AG08396 (cell line): Measurements from ENCODE around the gene TMEM259.

Experiments used
- DNase-seq: peaks from one replicate; pipeline ENCODE4 v3.0.0; 2012; ENCODE audit warnings: low spot score, mixed read lengths

TMEM259 gene

GRCh38 chr19:986083-986482 lies 34.8 kb downstream of the TMEM259 start:
- DNase-seq: no peak

DNA sequence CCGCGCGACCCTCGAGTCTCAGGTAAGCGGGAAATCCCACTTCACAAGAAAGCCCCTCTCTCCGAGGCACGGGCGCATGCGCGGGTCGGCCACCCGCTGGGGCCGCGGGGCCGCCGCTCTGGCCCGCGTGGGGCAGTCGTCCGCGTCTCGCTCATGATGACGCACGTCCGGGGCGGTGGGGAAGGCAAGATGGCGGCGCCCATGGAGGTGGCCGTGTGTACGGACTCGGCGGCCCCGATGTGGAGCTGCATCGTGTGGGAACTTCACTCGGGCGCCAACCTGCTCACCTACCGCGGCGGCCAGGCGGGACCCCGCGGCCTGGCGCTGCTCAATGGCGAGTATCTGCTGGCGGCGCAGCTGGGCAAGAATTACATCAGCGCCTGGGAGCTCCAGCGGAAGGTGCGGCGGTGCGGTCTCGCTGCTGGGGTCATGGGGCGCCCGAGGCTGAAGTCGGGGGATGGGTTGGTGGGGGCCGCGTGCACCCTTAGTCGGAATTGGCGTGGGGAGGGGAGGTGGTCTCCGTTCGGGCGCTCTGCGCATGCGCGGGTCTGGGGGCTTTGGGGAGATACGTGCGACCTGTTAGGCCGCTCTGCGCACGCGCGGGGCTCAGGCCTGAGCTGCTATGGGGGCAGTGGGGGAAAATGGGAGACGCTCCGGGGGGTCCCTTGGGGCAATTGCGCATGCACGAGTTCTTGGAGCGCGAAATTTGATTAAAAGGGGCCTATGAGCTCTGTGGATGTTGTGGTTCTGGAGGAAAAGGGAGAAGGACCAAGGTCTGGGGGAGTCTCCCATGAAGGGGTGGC lies 36.6 kb downstream of the TMEM259 start, which contains the start of gene WDR18:
WDR18 (plus strand) TSS at position 181 of the 803 bp plus-strand sequence; CDS start at position 190, 9 bp downstream.
- DNase-seq: peak; percentile 100

- peak; percentile 95 for DNase-seq
Observed at GRCh38 chr19:982567-983170, 38.3 kb downstream of the TMEM259 start.

GRCh38 chr19:980133-980998 lies 40.6 kb downstream of the TMEM259 start:
- DNase-seq: no peak

GRCh38 chr19:979318-979741 lies 41.6 kb downstream of the TMEM259 start:
- no peak for DNase-seq

- DNase-seq: no peak
Observed at GRCh38 chr19:977058-977464, 43.9 kb downstream of the TMEM259 start.

DNA sequence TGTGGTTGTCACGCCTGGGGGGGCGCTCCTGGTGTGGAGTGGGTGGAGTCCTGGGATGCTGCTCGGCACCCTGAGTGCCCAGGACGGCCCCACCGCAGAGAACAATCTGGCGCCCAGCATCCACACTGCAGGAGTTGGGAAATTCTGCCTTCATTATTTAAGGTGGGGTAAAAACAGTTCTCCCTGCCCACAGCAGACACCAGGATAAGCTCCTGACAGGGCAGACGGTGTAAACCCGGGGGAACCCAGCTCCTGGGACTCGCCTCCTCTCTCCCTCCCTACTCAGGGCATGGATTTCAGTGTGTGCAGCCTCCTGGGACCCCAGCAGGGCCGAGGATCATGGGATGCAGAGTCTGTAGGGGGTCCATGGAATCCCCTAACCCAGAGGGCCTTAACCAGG lies 44.4 kb downstream of the TMEM259 start:
- no peak for DNase-seq

GRCh38 chr19:974564-975257 lies 46.2 kb downstream of the TMEM259 start:
- DNase-seq: no peak

- no peak for DNase-seq
Observed at GRCh38 chr19:973726-974563, 47.0 kb downstream of the TMEM259 start.

GRCh38 chr19:972281-972680 lies 48.6 kb downstream of the TMEM259 start:
- no peak for DNase-seq

DNA sequence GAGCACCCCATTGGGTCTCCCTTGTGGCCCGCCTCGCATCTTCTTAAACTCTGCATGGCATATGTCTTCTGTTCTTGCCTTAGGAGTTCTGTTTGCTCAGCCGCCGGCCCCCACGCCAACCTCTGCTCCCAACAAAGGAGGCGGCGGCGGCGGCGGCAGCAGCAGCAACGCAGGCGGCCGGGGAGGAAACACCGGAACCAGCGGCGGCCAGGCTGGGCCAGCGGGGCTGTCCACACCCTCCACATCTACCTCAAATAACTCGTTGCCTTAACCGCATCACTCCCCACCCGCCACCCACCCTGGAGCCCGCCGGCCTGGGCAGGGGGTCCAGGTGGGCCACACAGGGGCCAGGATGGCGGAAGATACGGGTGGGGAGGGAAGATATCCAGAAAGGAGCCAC lies 49.1 kb downstream of the TMEM259 start:
- DNase-seq: no peak

DNA sequence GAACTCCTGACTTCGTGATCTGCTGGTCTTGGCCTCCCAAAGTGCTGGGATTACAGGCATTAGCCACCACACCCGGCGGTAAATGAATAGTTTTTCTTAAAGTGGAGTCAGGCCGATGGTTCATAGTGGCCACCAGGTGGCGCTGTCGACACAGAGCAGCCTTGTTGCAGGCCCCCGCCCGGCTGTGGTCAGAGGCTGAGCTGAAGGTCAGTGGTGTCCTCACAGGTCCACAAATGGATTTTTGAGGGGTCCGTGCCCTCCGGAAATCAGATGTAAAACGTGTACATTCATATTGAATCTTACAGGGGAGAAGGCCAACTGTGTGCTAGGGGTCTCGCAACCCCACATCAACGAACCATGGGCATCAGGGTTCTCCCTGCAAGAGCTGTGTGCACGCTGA lies 50.2 kb downstream of the TMEM259 start:
- no peak for DNase-seq

- DNase-seq: no peak
Observed at GRCh38 chr19:966485-967088, 54.3 kb downstream of the TMEM259 start.

DNA sequence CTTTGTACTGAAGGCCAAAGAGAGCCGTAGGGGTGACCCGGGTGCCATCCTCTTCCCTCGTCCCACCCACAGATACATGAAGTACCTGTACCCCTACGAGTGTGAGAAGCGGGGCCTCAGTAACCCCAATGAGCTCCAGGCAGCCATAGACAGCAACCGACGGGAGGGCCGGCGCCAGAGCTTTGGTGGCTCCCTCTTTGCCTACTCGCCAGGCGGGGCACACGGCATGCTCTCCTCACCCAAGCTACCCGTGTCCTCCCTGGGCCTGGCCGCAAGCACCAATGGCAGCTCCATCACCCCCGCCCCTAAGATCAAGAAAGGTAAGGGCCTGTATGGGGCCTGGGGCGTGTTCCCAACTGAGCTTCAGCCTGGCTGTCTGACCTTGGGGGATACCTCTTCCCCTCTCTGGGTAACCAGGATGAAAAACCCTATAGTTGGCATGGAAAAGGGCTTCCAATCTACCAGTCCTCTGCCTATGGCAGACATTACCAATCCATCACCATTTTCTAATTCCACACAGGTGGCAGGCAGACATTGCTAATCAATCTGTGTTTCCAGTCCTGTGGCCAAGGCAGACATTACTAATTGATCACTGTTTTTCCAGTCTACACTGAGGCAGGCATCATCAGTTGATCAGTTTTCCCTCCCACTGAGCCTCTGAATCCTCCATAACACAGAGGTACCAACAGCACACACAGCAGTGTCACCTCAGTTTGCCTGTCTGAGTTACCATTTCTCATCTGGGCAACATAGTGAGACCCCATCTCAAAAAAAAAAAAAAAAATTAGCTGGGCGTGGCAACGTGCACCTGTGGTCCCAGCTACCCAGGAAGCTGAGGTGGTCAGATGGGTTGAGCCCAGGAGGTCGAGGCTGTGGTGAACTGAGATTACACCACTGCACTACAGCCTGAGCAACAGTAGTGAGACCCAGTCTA lies 55.9 kb downstream of the TMEM259 start:
- DNase-seq: no peak

DNA sequence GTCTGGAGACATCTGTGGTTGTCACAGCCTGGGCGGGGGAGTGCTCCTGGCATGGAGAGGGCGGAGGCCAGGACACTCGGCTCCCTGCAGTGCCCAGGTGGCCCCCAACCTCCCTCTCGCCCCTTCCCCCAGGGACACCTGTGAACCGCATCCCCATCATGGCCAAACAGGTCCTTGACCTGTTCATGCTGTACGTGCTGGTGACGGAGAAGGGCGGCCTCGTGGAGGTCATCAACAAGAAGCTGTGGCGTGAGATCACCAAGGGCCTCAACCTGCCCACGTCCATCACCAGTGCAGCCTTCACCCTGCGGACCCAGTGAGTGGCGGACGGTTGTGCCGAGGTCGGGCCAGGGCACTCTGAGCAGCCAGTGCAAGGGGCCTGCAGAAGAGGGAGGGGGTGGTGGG lies 56.8 kb downstream of the TMEM259 start:
- no peak for DNase-seq

DNA sequence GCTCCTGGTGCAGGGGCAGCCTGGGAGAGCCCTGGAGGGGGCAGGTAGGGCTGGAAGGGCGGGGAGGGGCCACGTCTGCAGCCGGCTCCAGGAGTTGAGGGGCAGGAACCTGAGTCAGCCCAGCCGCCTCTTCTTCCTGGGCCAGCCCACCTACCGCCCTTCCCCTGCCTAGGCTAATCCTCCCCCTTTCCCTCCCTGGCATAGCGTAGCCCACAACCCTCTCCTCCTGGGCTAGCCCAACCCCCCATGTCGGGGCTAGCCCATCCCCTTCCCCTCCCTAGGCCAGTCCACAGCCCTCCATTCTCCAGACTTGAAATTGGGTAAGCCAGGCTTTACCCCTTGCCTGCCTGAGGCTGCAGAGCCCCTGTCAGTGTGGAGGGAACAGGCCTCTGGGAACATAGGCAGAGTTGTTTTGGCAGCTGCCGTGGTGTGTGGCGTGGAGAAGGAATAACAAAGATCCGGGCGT lies 57.4 kb downstream of the TMEM259 start:
- no peak for DNase-seq

DNA sequence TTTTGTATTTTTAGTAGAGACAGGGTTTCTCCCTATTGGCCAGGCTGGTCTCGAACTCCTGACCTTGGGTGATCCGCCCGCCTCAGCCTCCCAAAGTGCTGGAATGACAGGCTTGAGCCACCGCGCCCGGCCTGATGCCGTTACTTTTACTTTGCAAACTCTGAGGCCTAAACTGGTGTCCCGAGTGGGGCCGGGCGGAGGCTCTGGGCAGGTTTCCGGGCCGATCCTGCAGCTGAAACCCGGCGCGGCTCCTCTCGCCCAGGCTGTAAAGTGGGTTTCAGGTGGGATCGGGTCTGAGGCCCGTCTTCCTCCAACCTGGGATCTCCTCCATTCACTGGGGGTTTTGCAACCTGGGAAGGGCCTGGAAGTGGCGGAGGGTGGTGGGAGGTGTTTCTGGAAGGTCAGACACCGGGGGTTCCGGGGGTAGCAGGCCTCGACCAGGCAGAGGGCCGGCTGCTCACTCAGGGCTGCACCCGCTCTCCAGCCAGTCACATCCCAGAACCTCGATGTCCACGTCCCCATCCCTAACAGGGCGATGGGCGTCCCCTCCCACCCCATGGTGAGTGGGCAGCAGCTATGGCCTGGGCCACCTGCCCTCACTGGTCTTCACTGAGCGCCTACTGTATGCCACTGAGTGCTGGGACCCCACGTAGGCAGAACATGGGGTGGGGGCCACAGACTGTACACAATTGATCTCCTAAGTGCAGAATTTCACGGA lies 58.1 kb downstream of the TMEM259 start:
- DNase-seq: no peak

DNA sequence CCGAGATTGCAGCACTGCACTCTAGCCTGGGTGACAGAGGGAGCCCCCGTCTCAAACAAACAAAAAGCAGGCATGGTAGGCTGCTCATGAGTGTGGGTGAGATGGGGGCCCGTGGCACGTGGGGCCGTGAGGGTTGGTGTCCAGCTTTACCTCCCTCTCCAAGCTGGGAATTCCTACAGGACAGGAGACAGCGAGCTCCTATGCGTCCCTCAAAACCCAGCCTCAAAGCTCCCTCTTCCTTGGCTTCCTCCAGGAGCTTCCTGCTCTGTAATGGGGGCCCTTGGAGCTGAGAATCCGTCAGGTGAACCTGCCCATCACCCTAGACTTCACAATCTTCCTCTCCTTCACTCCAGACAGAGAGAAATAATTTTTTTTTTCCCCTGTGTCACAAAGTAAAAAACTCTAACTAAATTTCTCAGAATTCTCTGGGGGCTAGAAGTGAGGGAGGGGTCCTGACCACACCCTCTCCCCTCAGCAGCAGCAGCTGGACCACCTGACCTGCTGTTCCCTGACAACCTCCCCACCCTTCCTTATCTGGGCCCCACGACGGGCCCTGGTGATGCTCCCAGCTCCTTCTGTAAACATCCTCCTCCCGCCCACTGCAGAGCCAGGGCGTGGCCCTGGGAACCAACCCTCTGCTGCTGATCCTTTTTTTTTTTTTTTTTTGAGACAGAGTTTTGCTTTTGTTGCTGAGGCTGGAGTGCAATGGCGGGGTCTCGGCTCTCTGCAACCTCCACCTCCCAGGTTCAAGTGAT lies 58.9 kb downstream of the TMEM259 start:
- DNase-seq: peak; percentile 90
